Tibial nerve (tissue), 4 donors: ENCODE data around the gene TRPV5.

Experiments
- CTCF ChIP-seq, 5 experiments: fragments of 200-600 bp in 3 of 5; fragments of 450-650 bp in 2 of 5; sonication (generic) in 3 of 5; IDR thresholded peaks; one replicate each; pipeline ENCODE4 v1.5.1; 2016 to 2019; ENCODE audit warnings: antibody characterized with exemption in 5 of 5, mild to moderate bottlenecking in 3 of 5, moderate library complexity in 2 of 5
- EP300 ChIP-seq, 2 donors: sonication (generic); formaldehyde crosslinking; IDR thresholded peaks; one replicate each; pipeline ENCODE4 v1.6.1; 2017; ENCODE audit warnings: antibody characterized with exemption in 2 of 2, mild to moderate bottlenecking in 1 of 2
- POLR2A ChIP-seq, 2 donors: fragments of 450-650 bp; IDR thresholded peaks; one replicate each; pipeline ENCODE4 v1.6.1; 2017; ENCODE audit warnings: antibody characterized with exemption in 2 of 2, mild to moderate bottlenecking in 2 of 2, moderate library complexity in 2 of 2

- TF ChIP-seq CTCF (IDR thresholded peaks at IDR 0.05) = no peak
- TF ChIP-seq EP300 (IDR thresholded peaks at IDR 0.05) = no peak
- TF ChIP-seq POLR2A (IDR thresholded peaks at IDR 0.05) = no peak
Measured at GRCh38 chr7:142915315-142915714, 18.2 kb downstream of the TRPV5 start.
